ENCODE results near the gene SEH1L. TPM values are rescaled to one million over a fixed set of nuclear protein-coding genes. Genes with fewer than 3 reads are reported as not detected.

SEH1L gene
- polyA plus RNA-seq, 1 donor from 2014 or later: 11.5 TPM

- Histone ChIP-seq H4K20me1 (ENCODE audit: insufficient read depth) (no peaks in the 10 kb centered on the region), H3K27ac (ENCODE audit: low read length) (no peak overlapping the region)
These were observed 59.4 kb downstream of the SEH1L start for GRCh38 chr18:13007248-13007560.

GRCh38 chr18:13011719-13012118, 63.9 kb downstream of the SEH1L start:
- Histone ChIP-seq H3K27me3 (ENCODE audit: insufficient read depth, low read depth, low read length) (no peaks in the 10 kb centered on the region), H3K4me3 (ENCODE audit: low read length) (no peak overlapping the region), H3K9ac (ENCODE audit: low read length) (no peak overlapping the region), H3K4me2 (ENCODE audit: low read length) (no peak overlapping the region), H3K27ac (ENCODE audit: low read length) (no peak overlapping the region), H3K36me3 (ENCODE audit: insufficient read depth, low read length) (no peaks in the 10 kb centered on the region), H2AFZ (ENCODE audit: low read depth, low read length) (no peak overlapping the region), H3F3A (ENCODE audit: insufficient read depth, low read length, poor library complexity, severe bottlenecking) (no peaks in the 10 kb centered on the region), H4K20me1 (ENCODE audit: insufficient read depth) (no peaks in the 10 kb centered on the region), H3K9me3 (ENCODE audit: low read length) (no peaks in the 10 kb centered on the region), H3K9me2 (ENCODE audit: insufficient read depth, low read length) (no peaks in the 10 kb centered on the region), H3K79me2 (replicated peaks; ENCODE audit: insufficient read depth, low read length) (no peaks in the 10 kb centered on the region)
- TF ChIP-seq MXI1 (conservative IDR thresholded peaks at IDR 0.05; ENCODE audit: poor library complexity, severe bottlenecking) (no peak), RAD21 (conservative IDR thresholded peaks at IDR 0.05) (no peak), TAF1 (IDR thresholded peaks at IDR 0.05; ENCODE audit: low read depth) (no peak), POLR2AphosphoS5 (IDR thresholded peaks at IDR 0.05) (no peak), SMC3 (conservative IDR thresholded peaks at IDR 0.05; ENCODE audit: poor library complexity) (no peak), CTCF (IDR thresholded peaks at IDR 0.05; ENCODE audit: poor library complexity, severe bottlenecking) (no peak), REST (IDR thresholded peaks at IDR 0.05; ENCODE audit: borderline replicate concordance) (no peak), EP300 (conservative IDR thresholded peaks at IDR 0.05; ENCODE audit: poor library complexity, severe bottlenecking) (no peak)

More at GRCh38 chr18:13007248-13007560, 59.4 kb downstream of the SEH1L start:
- Histone ChIP-seq H3K27me3 (ENCODE audit: insufficient read depth, low read depth, low read length) (no peaks in the 10 kb centered on the region), H3K9me2 (ENCODE audit: insufficient read depth, low read length) (no peaks in the 10 kb centered on the region), H3F3A (ENCODE audit: insufficient read depth, low read length, poor library complexity, severe bottlenecking) (no peaks in the 10 kb centered on the region), H3K9me3 (ENCODE audit: low read length) (no peaks in the 10 kb centered on the region), H3K4me2 (ENCODE audit: low read length) (no peak overlapping the region), H2AFZ (ENCODE audit: low read depth, low read length) (no peak overlapping the region), H3K79me2 (replicated peaks; ENCODE audit: insufficient read depth, low read length) (no peaks in the 10 kb centered on the region), H3K9ac (ENCODE audit: low read length) (no peak overlapping the region), H3K4me3 (ENCODE audit: low read length) (no peak overlapping the region), H3K36me3 (ENCODE audit: insufficient read depth, low read length) (no peaks in the 10 kb centered on the region)
- TF ChIP-seq TAF1 (IDR thresholded peaks at IDR 0.05; ENCODE audit: low read depth) (no peak), REST (IDR thresholded peaks at IDR 0.05; ENCODE audit: borderline replicate concordance) (no peak), CTCF (IDR thresholded peaks at IDR 0.05; ENCODE audit: poor library complexity, severe bottlenecking) (no peak), SMC3 (conservative IDR thresholded peaks at IDR 0.05; ENCODE audit: poor library complexity) (no peak), MXI1 (conservative IDR thresholded peaks at IDR 0.05; ENCODE audit: poor library complexity, severe bottlenecking) (no peak)

All from neural cell (in vitro differentiated cells).